ENCODE measurements around the gene ZMYND8. TPM values are rescaled to one million over a fixed set of nuclear protein-coding genes. Genes with fewer than 3 reads are reported as not detected.

Gene ZMYND8
- total and polyA plus RNA-seq, 2 donors (not counting 3 experiments of a cell fraction or from before 2014, with no cell fraction given), result 30.6 to 75.2 TPM

- Histone ChIP-seq H3K27ac (ENCODE audit: insufficient read depth, low read depth, low read length) (no peak overlapping the region), H3K36me3 (ENCODE audit: control insufficient read depth in 2 of 2, extremely low read depth in 1 of 2, insufficient read depth in 2 of 2, low read length in 2 of 2) (peaks cover 23 to 42% of the 10 kb centered on the region in 2 experiments), H4K20me1 (replicated peaks; ENCODE audit: control insufficient read depth, extremely low read depth, insufficient read depth, low read length) (no peaks in the 10 kb centered on the region), H3K4me3 (replicated peaks in 1 of 3; ENCODE audit: insufficient read depth in 1 of 3, low read depth in 1 of 3, low read length in 3 of 3) (no peak overlapping the region), H2AFZ (ENCODE audit: low read depth, low read length) (no peak overlapping the region), H3K9me3 (replicated peaks; ENCODE audit: control insufficient read depth, insufficient read depth, low read length) (no peaks in the 10 kb centered on the region), H3K9me1 (replicated peaks; ENCODE audit: control insufficient read depth, extremely low read depth, insufficient read depth, low read length) (no peaks in the 10 kb centered on the region), H3K4me2 (ENCODE audit: insufficient read depth, low read length) (no peak overlapping the region), H3K9ac (replicated peaks; ENCODE audit: extremely low read depth, insufficient read depth, low read length) (no peak overlapping the region), H3K27me3 (ENCODE audit: control insufficient read depth in 2 of 2, insufficient read depth in 2 of 2, low read length in 2 of 2) (no peaks in the 10 kb centered on the region), H3K79me2 (ENCODE audit: control insufficient read depth, insufficient read depth, low read length) (peaks cover 13% of the 10 kb centered on the region), H3K4me1 (ENCODE audit: control insufficient read depth, extremely low read depth, insufficient read depth, low read length) (no peaks in the 10 kb centered on the region)
- ChIA-PET POLR2A (no interaction called here), CTCF (interaction anchor here (1.0 to 9.3 kb wide), 3 partner anchors 8 to 400 kb away, joined by 3 to 68 read pairs (median 5); no protein-coding TSS in a partner anchor)
- intact Hi-C loops (cut with micrococcal nuclease), result loop anchor here (1.0 kb wide), 2 partner anchors 53 to 164 kb away; no protein-coding TSS in a partner anchor
- dilution Hi-C loops (cut with MboI; ENCODE audit: extremely low pct_ligation_motif_present, low sequenced_read_pairs), result no loop called here
- FAIRE-seq (peak; percentile 76), DNase-seq (ENCODE audit: low read depth, low spot score) (peak; percentile 32)
- TF ChIP-seq MAX (IDR thresholded peaks at IDR 0.05; ENCODE audit: insufficient read depth, insufficient read length) (no peak), JUN (IDR thresholded peaks at IDR 0.05; ENCODE audit: borderline replicate concordance, insufficient read depth, insufficient read length, low read depth) (no peak), CTCF (IDR thresholded peaks at IDR 0.05; ENCODE audit: extremely low read depth in 1 of 2, insufficient read depth in 1 of 2, low read depth in 1 of 2, low read length in 2 of 2) (peak; percentile 63 to 68)
- BruUV-seq (replicated peaks), result no TSS peak
These were observed 136.3 kb downstream of the ZMYND8 start for GRCh38 chr20:47220161-47220582.

All from endothelial cell of umbilical vein (primary cell).